GM15510 (cell line): ENCODE results near the gene FBXO2.
A peak's percentile ranks its signal among the peaks of the same experiment; 100 is the strongest.

Source experiments
- POLR2A ChIP-seq: IDR thresholded peaks from 3 replicates; pipeline ENCODE4 v1.6.1; 2011; ENCODE audit warnings: borderline replicate concordance; ENCODE audit not compliant: insufficient read length; ENCODE audit errors: extremely low read depth

The FBXO2 gene, protein sequence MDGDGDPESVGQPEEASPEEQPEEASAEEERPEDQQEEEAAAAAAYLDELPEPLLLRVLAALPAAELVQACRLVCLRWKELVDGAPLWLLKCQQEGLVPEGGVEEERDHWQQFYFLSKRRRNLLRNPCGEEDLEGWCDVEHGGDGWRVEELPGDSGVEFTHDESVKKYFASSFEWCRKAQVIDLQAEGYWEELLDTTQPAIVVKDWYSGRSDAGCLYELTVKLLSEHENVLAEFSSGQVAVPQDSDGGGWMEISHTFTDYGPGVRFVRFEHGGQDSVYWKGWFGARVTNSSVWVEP

DNA sequence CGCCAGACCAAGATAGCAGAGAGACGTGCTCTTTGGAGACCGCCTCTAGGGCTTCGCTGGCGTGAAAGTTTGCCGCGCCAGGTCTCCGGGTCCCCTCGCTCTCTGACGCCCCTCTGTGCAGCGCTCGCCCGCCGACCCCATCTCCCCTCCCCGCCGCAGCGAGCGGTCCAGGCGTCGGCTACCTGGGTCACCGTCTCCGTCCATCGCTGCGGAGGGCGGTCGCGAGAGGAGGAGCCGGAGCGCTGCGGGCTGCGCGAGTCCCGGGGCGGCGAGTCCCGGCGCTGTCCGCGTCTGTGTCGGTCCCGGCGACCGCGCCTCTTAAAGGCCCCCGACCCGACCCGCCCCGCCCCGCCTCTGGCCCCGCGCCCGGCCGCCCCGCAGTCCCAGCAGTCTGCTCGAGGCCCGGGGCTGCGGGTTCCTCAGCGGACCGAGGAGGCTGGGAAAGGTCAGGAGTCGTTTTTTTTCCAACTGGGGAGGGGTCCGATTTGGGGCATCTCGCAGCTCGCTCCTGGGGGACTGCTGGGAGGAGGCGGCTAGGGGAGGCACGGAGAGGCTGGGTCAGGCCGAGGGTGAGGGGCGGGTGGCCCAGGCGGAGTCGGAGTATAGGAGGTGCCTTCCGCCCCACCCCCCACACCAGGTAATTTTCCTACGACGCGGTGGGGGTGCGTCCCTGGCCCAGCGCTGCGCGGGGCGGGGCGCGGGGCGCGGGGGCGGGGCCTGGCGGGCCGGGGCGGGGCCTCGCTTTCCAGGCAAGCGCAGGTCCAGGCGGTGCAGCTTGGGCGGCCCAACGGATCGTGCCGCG is at the start of gene FBXO2, which contains the start of gene FBXO44:
TSS of gene FBXO2 (minus strand) at position 293 of the 802 bp plus-strand sequence. CDS start at position 204, 89 bp downstream.
TSS of gene FBXO44 (plus strand) at position 741 of the 802 bp plus-strand sequence. CDS start 959 bp downstream, outside the sequence.
- peak; percentile 17 for TF ChIP-seq POLR2A

DNA sequence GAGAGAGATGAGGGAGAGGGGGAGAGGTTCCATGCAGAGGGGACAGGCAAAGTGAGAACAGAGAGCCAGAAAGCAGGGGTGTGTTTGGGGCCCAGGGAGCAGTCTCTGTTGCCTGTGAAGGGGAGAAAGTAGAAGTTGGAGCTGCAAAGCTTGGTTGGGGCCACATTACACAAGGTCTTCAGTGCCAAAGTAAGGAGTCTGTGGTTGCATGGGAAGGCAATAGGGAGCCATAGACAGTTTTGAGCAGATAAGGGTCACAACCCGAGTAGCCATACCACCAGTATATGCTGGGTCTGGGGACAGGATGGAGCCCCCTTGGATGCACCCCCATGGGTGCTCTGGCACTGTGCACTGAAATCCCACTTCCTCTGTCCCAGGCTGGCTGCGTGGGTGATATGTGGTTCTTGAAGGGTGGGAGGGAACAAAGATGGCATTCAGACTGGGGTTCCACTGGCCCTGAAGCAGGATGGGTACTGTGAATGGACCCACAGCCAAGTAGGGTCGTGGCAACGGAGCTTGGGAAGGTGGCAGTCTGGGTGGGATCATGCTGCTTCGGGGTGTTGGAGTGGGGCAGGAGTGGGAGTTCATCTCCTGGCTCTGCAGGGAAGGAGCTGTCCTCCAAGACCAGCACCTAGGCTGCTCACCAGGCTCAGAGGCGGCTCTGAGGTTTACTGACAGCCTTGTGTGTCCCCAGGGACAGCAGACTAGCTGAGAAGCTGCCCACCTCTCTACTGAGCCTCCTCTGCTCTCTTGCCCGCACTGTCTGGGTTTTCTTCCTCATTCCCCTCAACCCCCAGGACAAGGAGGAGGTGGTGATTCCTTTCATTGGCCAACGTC is 49.3 kb upstream of the FBXO2 start:
- TF ChIP-seq POLR2A, result no peak

DNA sequence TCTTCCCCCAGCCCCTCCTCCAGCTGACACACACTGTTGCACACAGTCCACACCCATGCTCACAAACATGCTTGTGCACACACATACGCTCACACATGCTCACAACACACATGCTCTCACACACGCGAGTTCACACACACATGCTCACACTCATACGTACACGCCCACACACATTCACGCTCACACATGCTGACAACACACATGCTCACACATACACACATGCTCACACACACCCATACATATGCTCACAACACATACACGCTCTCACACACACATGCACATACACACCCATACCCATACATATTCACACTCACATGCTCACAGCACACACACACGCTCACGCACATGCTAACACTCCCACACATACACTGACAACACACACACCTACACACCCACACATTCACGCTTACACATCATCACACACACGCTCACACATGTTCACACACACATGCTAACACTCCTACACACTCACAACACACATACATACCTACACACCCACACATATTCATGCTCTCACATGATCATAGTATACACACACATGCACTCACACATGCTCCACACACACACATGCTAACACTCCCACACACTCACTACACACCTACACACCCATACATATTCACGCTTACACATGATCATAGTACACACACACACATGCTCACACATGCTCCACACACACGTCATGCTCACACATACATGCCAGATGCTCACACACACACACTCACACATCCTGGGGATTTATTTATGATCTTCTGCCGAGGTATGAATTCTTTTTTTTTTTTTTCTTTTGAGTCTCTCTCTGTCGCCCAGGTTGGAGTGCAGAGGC is 48.0 kb upstream of the FBXO2 start:
- no peak for TF ChIP-seq POLR2A

DNA sequence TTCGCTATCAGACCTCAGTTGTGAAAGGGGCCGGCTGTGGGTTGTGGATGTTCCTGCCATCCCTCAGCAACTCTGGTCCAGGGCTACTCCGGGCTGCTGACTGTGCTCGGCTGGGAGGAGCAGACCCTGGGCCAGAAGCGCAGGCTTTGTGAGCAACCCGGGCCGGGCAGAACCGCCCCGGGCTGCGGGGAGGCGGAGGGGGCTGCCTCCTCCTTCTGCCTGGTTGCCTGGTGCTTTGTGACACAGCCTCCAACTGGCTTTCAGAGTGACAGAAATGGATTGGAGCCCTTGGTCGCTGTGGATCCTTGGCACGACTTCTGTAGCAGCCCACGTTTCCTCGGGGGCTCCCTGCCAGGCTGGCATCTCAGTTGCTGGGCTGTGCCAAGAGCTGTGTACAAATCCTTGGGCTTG is 47.3 kb upstream of the FBXO2 start:
- no peak for TF ChIP-seq POLR2A

DNA sequence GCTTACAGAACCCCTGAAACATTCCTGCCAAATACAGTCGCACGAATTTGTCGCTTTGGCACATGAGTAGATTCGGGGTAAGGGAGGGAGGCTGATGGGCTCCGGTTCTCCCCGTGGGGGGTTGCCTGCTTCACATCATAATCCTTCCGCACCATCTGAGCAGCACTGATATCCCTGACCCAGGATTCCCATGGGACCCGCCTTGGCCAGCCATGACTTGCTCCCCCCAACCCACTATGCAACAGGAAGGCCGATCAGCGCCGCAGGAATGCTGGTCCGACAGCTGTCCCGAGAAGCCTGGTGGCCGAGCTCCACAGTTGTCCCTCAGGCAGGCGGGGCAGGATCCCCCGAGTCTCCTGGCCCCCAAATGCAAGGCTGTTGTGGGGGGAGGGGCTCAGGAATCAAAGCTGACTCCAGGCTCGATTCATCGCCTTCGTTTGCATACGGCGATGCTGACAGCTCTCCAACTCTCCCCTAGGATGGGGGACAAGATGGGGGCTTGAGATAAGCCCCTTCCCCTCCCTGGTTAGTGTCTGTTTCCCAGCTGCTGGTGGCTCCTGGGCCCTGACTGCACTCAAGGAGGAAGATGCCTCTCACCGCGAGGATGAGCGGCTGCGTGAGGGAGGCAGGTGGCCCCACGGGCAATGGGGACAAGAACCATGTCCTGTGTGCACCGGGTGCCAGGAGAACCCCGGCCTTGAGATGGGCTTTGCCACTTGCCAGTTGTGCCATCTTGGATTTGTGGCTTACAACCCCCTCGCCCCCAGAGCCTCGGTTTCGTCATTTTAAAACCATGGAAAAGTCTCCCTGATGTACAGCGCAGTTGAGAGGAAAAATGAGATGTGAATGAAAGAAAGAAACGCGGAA is 46.6 kb upstream of the FBXO2 start:
- TF ChIP-seq POLR2A, result no peak

DNA sequence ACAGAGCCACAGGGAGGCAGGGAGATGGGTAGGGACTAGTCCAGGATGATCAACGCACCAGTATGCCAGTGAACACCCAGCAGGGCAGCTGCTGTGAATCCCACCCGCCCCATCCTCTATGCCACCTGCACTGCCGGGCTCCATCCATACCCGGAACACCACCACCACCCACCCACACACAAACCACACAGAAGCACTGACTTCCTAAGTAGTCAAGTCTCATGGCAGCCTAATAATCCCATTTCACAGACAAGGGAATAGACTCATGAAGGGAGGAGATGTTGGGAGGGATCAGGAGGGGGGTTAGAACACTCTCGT is 43.6 kb upstream of the FBXO2 start:
- TF ChIP-seq POLR2A, result no peak

DNA sequence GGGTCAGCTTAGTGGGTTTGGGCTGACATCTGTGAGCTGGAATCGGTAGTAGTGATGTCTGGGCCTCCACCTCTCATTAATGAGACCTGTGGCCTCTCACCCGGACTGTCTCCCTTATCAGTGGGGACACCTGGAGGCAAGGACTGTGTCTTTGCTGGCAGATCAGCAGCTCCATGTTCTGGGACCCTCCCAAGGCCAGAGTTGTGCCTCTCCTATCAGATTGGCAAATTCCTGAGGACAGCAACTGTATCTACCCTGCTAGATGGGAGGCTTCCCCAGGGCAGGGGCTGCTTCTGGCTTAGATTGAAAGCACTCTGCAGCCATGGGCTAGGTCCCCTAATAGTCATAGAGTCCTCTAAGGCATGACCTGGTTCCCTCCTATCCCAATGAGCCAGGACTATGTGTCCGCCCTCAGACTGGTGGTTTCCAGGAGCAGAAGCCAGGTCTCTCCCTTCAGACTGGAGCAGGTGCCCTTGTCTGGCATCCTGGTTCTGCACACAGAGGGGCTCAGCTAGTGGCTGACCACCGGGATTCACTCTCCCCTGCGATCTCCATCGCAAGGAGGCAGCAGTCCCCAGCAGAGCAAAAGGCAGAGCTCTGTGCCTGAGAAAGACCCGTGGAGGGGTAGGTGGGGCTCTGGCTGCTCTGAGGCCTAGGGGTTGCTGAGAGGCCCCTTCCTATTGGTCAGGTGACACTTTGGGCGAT is 43.1 kb upstream of the FBXO2 start:
- TF ChIP-seq POLR2A, result no peak

DNA sequence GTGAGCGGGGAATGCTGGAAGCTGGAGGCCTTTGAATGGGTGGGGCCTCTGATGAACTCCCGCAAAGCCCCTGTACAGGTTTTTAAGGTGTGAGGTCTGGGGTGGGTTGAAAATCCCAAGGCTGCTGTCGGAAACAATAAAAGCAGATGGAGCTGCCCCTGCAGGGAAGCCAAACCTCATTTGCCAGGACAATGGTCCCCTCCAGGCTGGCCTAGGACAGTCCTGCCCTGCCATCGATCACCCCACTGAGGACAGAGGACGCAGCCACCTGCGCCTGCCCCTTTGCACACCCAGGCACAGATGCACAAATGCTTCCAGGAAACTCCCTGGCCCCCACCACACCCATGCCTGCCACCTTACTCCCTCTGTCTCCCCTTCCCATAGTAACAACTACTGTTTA is 41.6 kb upstream of the FBXO2 start:
- no peak for TF ChIP-seq POLR2A

DNA sequence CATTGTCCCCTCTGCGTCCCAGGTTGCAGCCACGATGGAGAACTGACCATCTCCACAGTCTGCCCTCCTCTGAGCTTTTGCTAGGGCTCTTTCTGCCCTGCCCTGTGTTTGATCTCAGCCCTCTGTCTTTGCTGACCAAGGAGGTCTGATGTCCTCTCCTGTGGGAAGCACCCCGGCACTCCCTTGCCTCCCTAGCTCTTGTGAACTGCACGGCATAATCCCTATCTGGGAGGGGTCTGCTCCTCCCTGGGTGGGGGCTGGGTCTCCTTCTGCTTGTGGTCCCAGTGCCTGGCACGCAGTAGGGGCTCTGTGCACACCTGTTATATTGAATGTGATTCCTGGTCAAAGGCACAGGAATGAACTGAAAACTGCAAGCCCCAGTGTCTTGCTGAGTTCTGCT is 39.7 kb upstream of the FBXO2 start:
- no peak for TF ChIP-seq POLR2A

DNA sequence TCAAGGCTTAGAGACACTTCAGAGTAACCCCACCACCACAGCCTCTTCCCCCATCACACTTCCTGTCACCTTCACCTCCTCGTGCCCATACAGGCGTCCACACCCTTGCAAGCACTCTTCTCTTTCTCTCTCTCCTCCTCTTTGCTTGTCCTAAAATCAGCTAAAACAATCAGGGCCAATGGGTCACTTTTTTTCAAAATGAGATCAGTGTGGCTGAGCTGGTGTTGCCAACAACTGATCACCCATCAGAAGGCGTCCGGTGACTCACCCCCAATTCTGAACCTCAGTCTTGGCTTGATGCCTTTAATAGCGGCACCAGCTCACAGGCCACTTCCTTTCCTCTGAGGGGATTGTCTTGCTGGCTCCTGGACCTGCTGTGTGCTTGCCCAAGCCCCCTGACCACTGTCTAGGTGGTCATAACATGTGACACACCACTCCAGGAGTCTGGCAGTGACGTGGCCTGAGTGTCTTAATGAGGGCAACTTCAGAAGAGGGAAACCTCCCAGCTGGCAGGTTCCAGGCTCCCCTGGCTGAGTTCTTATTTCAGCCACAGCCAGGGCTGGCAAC is 38.9 kb upstream of the FBXO2 start:
- TF ChIP-seq POLR2A, result no peak

DNA sequence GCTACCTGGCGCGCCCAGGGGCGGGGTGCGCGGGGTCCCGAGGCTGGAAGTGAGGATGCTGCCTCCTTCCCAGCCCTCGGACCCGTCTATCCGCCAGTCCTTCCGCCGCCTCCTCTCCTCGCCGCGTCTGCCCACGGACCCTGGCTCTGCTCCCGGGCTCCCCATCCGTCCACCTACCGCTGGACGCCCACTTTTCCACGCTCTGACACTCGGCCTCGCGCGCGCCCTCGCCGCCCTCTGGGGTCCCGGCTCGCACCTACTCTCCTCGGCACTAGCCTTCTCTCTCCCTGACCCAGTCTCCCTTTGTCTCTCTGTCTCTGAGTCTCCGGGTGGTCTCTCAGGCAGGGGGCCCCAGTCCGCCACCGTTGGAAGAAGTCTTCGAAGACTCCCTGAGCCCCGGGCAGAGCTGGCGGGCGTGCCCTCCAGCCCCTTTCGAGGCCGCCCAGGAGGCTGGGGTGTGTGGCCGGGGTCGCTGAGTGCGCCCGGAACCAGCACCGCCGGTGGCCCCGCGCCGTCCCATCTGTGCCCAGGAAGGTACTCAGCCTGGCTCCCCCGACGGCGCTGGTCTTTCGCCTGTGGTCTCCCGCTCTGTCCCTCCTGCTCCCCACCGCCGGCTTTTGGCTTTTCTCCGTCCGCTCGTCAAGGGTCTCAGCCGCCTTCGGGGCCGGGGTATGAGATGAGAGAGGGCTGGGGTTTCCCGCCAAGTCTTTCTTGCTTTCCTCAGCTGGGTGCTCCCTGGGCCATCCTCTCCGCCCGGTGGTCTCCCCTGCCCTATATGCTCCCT is 37.9 kb upstream of the FBXO2 start:
- no peak for TF ChIP-seq POLR2A
